KMS-11 (cell line): Measurements from ENCODE around the gene NBDY.

Experiments used
- H2AFZ ChIP-seq: fragments of 200-600 bp; sonication (generic); 2 replicates; pipeline ENCODE4 v1.6.1; 2016; ENCODE audit warnings: antibody characterized with exemption, mixed run types, low read depth
- H3K27ac ChIP-seq: fragments of 200-600 bp; sonication (generic); 2 replicates; pipeline ENCODE4 v1.6.1; 2016; ENCODE audit warnings: mild to moderate bottlenecking, mixed run types
- H3K27me3 ChIP-seq: fragments of 200-600 bp; sonication (generic); 2 replicates; pipeline ENCODE4 v1.6.1; 2017; ENCODE audit warnings: mild to moderate bottlenecking, low read depth, mixed run types, moderate library complexity; ENCODE audit not compliant: insufficient read depth
- H3K36me3 ChIP-seq: fragments of 200-600 bp; sonication (generic); 2 replicates; pipeline ENCODE4 v1.6.1; 2017; ENCODE audit warnings: mild to moderate bottlenecking, mixed run types; ENCODE audit not compliant: insufficient read depth
- H3K4me1 ChIP-seq: fragments of 200-600 bp; sonication (generic); 2 replicates; pipeline ENCODE4 v1.6.1; 2016; ENCODE audit warnings: mild to moderate bottlenecking, low read depth, mixed run types; ENCODE audit not compliant: poor library complexity, severe bottlenecking
- H3K4me2 ChIP-seq: fragments of 200-600 bp; sonication (generic); 2 replicates; pipeline ENCODE4 v1.7.0; 2016; ENCODE audit warnings: mild to moderate bottlenecking, mixed run types
- H3K4me3 ChIP-seq: fragments of 200-600 bp; sonication (generic); IDR thresholded peaks from 2 replicates; pipeline ENCODE4 v1.6.1; 2017; ENCODE audit warnings: low read depth, low read length, mixed read lengths; ENCODE audit not compliant: insufficient read depth
- H3K79me2 ChIP-seq: fragments of 200-600 bp; sonication (generic); 2 replicates; pipeline ENCODE4 v1.6.1; 2016; ENCODE audit warnings: low read depth, mixed run types; ENCODE audit not compliant: insufficient read depth
- H3K9ac ChIP-seq: fragments of 200-600 bp; sonication (generic); 2 replicates; pipeline ENCODE4 v1.6.1; 2016; ENCODE audit warnings: mild to moderate bottlenecking, mixed run types
- H4K20me1 ChIP-seq: fragments of 200-600 bp; sonication (generic); 2 replicates; pipeline ENCODE4 v1.6.1; 2016; ENCODE audit warnings: mild to moderate bottlenecking, mixed run types; ENCODE audit not compliant: insufficient read depth
- CTCF ChIP-seq: fragments of 200-600 bp; sonication (generic); conservative IDR thresholded peaks from 2 replicates; pipeline ENCODE4 v1.6.1; 2017; ENCODE audit warnings: low read depth, mild to moderate bottlenecking, antibody characterized with exemption, low read length, moderate library complexity, mixed read lengths

The NBDY gene

GRCh38 chrX:56793112-56793430 is 64.0 kb downstream of the NBDY start:
- Histone ChIP-seq H3K4me3 (no peak overlapping the region), H3K4me2 (no peak overlapping the region), H3K9ac (no peak overlapping the region), H3K79me2 (no peaks in the 10 kb centered on the region), H3K27ac (no peak overlapping the region), H2AFZ (no peak overlapping the region), H4K20me1 (no peaks in the 10 kb centered on the region), H3K4me1 (peaks cover 11% of the 10 kb centered on the region), H3K27me3 (no peaks in the 10 kb centered on the region), H3K36me3 (no peaks in the 10 kb centered on the region)
- no peak for TF ChIP-seq CTCF

GRCh38 chrX:56793521-56794320 is 64.7 kb downstream of the NBDY start:
- H3K36me3 ChIP-seq: no peaks in the 10 kb centered on the region
- H3K27ac ChIP-seq: no peak overlapping the region
- H3K4me3 ChIP-seq: no peak overlapping the region
- no peak overlapping the region for H3K4me2 ChIP-seq
- no peaks in the 10 kb centered on the region for H3K27me3 ChIP-seq
- no peak for TF ChIP-seq CTCF
- peaks cover 17% of the 10 kb centered on the region for H3K4me1 ChIP-seq
- no peaks in the 10 kb centered on the region for H3K79me2 ChIP-seq
- no peak overlapping the region for H3K9ac ChIP-seq
- H4K20me1 ChIP-seq: no peaks in the 10 kb centered on the region
- no peak overlapping the region for H2AFZ ChIP-seq

- Histone ChIP-seq H3K79me2 (no peaks in the 10 kb centered on the region), H3K4me1 (peaks cover 18% of the 10 kb centered on the region), H2AFZ (no peak overlapping the region), H3K4me3 (no peak overlapping the region), H4K20me1 (no peaks in the 10 kb centered on the region), H3K36me3 (no peaks in the 10 kb centered on the region), H3K4me2 (no peak overlapping the region), H3K9ac (no peak overlapping the region), H3K27me3 (no peaks in the 10 kb centered on the region), H3K27ac (no peak overlapping the region)
- no peak for TF ChIP-seq CTCF
These were observed 65.6 kb downstream of the NBDY start for GRCh38 chrX:56794404-56795230.

DNA sequence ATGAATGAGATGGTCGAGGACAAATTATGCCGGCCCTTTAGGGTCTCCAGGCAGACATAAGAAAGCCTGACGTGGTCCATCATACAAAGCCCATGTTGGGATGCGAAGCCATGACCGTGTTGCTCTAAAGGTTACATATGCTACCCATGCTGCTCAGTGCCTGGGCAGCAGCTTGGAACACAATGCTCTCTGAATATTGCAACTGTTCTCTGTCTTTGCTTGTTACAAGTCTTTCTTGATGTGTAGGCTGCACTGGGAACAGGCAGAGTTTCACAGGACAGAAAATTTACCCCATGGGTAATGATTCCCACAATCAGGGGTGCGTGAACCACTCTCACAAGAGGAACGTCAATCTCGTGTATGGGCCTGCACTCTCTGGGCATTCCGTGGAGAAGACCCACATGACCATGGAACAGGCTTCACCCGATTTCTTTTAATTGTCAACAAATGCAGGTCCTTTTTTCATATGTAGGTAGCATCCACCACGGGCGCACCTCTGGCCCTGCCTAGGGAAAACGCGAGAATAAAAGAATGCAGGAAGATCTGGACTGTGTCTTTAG is 66.3 kb downstream of the NBDY start:
- Histone ChIP-seq H3K79me2 (no peaks in the 10 kb centered on the region), H3K9ac (no peak overlapping the region), H3K4me1 (peaks cover 18% of the 10 kb centered on the region), H4K20me1 (no peaks in the 10 kb centered on the region), H3K27me3 (no peaks in the 10 kb centered on the region), H3K4me3 (no peak overlapping the region), H3K36me3 (no peaks in the 10 kb centered on the region), H3K4me2 (no peak overlapping the region), H2AFZ (no peak overlapping the region), H3K27ac (no peak overlapping the region)
- no peak for TF ChIP-seq CTCF
